HuH-7.5 (cell line): ENCODE data around the gene IL17RD.

ENCODE experiments used
- DNase-seq: peaks from one replicate; pipeline ENCODE4 v3.0.0; 2011; ENCODE audit warnings: low spot score

The IL17RD gene

GRCh38 chr3:57065588-57065987 is 99.6 kb downstream of the IL17RD start:
- no peak for DNase-seq

GRCh38 chr3:57064572-57064971 is 100.6 kb downstream of the IL17RD start:
- no peak for DNase-seq

GRCh38 chr3:57064001-57064400 is 101.2 kb downstream of the IL17RD start:
- DNase-seq = no peak

- DNase-seq = no peak
Measured at GRCh38 chr3:57063032-57063431, 102.1 kb downstream of the IL17RD start.

- no peak for DNase-seq
Measured at GRCh38 chr3:57062101-57062631, 103.0 kb downstream of the IL17RD start.

- no peak for DNase-seq
Measured at GRCh38 chr3:57061556-57061955, 103.6 kb downstream of the IL17RD start.

GRCh38 chr3:57060089-57060821 is 104.9 kb downstream of the IL17RD start, which contains the start of gene SPATA12:
Gene SPATA12, plus strand, starts transcription at chr3:57060664. Its CDS starts 13,031 bp downstream, at chr3:57073695.
- peak; percentile 33 for DNase-seq

- DNase-seq = no peak
Measured at GRCh38 chr3:57059411-57059810, 105.7 kb downstream of the IL17RD start.

- no peak for DNase-seq
Measured at GRCh38 chr3:57057351-57057750, 107.8 kb downstream of the IL17RD start.

GRCh38 chr3:57053122-57053521 is 112.0 kb downstream of the IL17RD start:
- DNase-seq = no peak

- DNase-seq = no peak
Measured at GRCh38 chr3:57052662-57053061, 112.5 kb downstream of the IL17RD start.

GRCh38 chr3:57048728-57049127 is 116.4 kb downstream of the IL17RD start:
- DNase-seq = no peak

GRCh38 chr3:57048052-57048671 is 117.0 kb downstream of the IL17RD start:
- no peak for DNase-seq

GRCh38 chr3:57046101-57046765 is 118.9 kb downstream of the IL17RD start:
- no peak for DNase-seq

GRCh38 chr3:57043518-57043917 is 121.6 kb downstream of the IL17RD start:
- DNase-seq = no peak

- no peak for DNase-seq
Measured at GRCh38 chr3:57041674-57042073, 123.5 kb downstream of the IL17RD start.
